ENCODE measurements around the gene MPPED2.
"Not testable (repeated sequence)": the region's sequence is repeated elsewhere in the genome, so short reads cannot be mapped to it uniquely, and the experiment has no call there.

The MPPED2 gene

GRCh38 chr11:30567120-30567519 is 19.0 kb downstream of the MPPED2 start:
- in situ Hi-C loops (cut with MboI; ENCODE audit: low pct_unique_long_range_greater_than_20kb, low sequenced_read_pairs, unreplicated experiment), result no loop called here
- TF ChIP-seq CTCF (IDR thresholded peaks at IDR 0.05; ENCODE audit: extremely low read depth, insufficient read depth, missing control alignments), result no peak
- DNase-seq (ENCODE audit: low spot score), result no peak

GRCh38 chr11:30566482-30566881 is 19.7 kb downstream of the MPPED2 start:
- DNase-seq (ENCODE audit: low spot score), result no peak
- in situ Hi-C loops (cut with MboI; ENCODE audit: low pct_unique_long_range_greater_than_20kb, low sequenced_read_pairs, unreplicated experiment), result no loop called here
- no peak for TF ChIP-seq CTCF (IDR thresholded peaks at IDR 0.05; ENCODE audit: extremely low read depth, insufficient read depth, missing control alignments)

GRCh38 chr11:30565027-30565426 is 21.1 kb downstream of the MPPED2 start:
- no peak for DNase-seq (ENCODE audit: low spot score)
- TF ChIP-seq CTCF (IDR thresholded peaks at IDR 0.05; ENCODE audit: extremely low read depth, insufficient read depth, missing control alignments), result no peak
- in situ Hi-C loops (cut with MboI; ENCODE audit: low pct_unique_long_range_greater_than_20kb, low sequenced_read_pairs, unreplicated experiment), result no loop called here

- TF ChIP-seq CTCF (IDR thresholded peaks at IDR 0.05; ENCODE audit: extremely low read depth, insufficient read depth, missing control alignments), result no peak
- in situ Hi-C loops (cut with MboI; ENCODE audit: low pct_unique_long_range_greater_than_20kb, low sequenced_read_pairs, unreplicated experiment), result no loop called here
- DNase-seq (ENCODE audit: low spot score), result no peak
Measured at GRCh38 chr11:30561691-30562415, 24.3 kb downstream of the MPPED2 start.

GRCh38 chr11:30560206-30561106 is 25.7 kb downstream of the MPPED2 start:
- in situ Hi-C loops (cut with MboI; ENCODE audit: low pct_unique_long_range_greater_than_20kb, low sequenced_read_pairs, unreplicated experiment), result no loop called here
- no peak for DNase-seq (ENCODE audit: low spot score)
- no peak for TF ChIP-seq CTCF (IDR thresholded peaks at IDR 0.05; ENCODE audit: extremely low read depth, insufficient read depth, missing control alignments)

GRCh38 chr11:30559004-30559403 is 27.1 kb downstream of the MPPED2 start:
- DNase-seq (ENCODE audit: low spot score), result no peak
- in situ Hi-C loops (cut with MboI; ENCODE audit: low pct_unique_long_range_greater_than_20kb, low sequenced_read_pairs, unreplicated experiment), result no loop called here
- TF ChIP-seq CTCF (IDR thresholded peaks at IDR 0.05; ENCODE audit: extremely low read depth, insufficient read depth, missing control alignments), result no peak

- in situ Hi-C loops (cut with MboI; ENCODE audit: low pct_unique_long_range_greater_than_20kb, low sequenced_read_pairs, unreplicated experiment); DNase-seq (ENCODE audit: low spot score): not testable (repeated sequence)
Measured at GRCh38 chr11:30554587-30554986, 31.6 kb downstream of the MPPED2 start.

Data from GM13977 (cell line).